PFSK-1 (cell line): ENCODE measurements around the gene ANKS1B.

Experiments
- FOXP2 ChIP-seq: optimal IDR thresholded peaks from 2 replicates; pipeline ENCODE3; 2011; ENCODE audit warnings: borderline replicate concordance, control low read depth, inconsistent platforms; ENCODE audit not compliant: insufficient read depth; ENCODE audit errors: extremely low read length, extremely low read depth
- POLR2AphosphoS5 ChIP-seq: IDR thresholded peaks from 2 replicates; pipeline ENCODE4 v1.6.1; 2012; ENCODE audit warnings: low read depth, mild to moderate bottlenecking, control low read depth, low read length, moderate library complexity
- REST ChIP-seq, 2 experiments: IDR thresholded peaks; 2 replicates each; pipeline versions ENCODE4 v1.6.1 to v1.8.0; 2011 to 2012; ENCODE audit warnings: low read depth in 2 of 2, low read length in 2 of 2, control low read depth in 1 of 2, inconsistent platforms in 1 of 2, mild to moderate bottlenecking in 1 of 2, moderate library complexity in 1 of 2; ENCODE audit not compliant: insufficient read depth in 1 of 2
- SIN3A ChIP-seq: IDR thresholded peaks from 2 replicates; pipeline ENCODE4 v1.6.1; 2012; ENCODE audit warnings: mild to moderate bottlenecking, low read length, moderate library complexity, borderline replicate concordance; ENCODE audit not compliant: insufficient read depth
- TAF1 ChIP-seq: IDR thresholded peaks from 2 replicates; pipeline ENCODE4 v1.6.1; 2012; ENCODE audit warnings: low read length, control low read depth, borderline replicate concordance; ENCODE audit not compliant: insufficient read depth

ANKS1B gene

GRCh38 chr12:99213047-99213446 is 771.7 kb downstream of the ANKS1B start:
- TF ChIP-seq SIN3A: no peak
- no peak for TF ChIP-seq TAF1
- no peak for TF ChIP-seq POLR2AphosphoS5
- no peak for TF ChIP-seq REST (IDR thresholded peaks at IDR 0.05; ENCODE audit: insufficient read depth in 1 of 2, low read depth in 2 of 2, low read length in 2 of 2)
- TF ChIP-seq FOXP2: no peak

- TF ChIP-seq TAF1 (no peak), REST (IDR thresholded peaks at IDR 0.05; ENCODE audit: insufficient read depth in 1 of 2, low read depth in 2 of 2, low read length in 2 of 2) (no peak), FOXP2 (no peak), SIN3A (no peak)
These were observed 772.5 kb downstream of the ANKS1B start for GRCh38 chr12:99212275-99212674.

GRCh38 chr12:99205111-99205510 is 779.6 kb downstream of the ANKS1B start:
- TF ChIP-seq TAF1: no peak
- TF ChIP-seq REST (IDR thresholded peaks at IDR 0.05; ENCODE audit: insufficient read depth in 1 of 2, low read depth in 2 of 2, low read length in 2 of 2): no peak
- TF ChIP-seq SIN3A: no peak
- no peak for TF ChIP-seq POLR2AphosphoS5
- no peak for TF ChIP-seq FOXP2

- TF ChIP-seq SIN3A: no peak
- no peak for TF ChIP-seq REST (IDR thresholded peaks at IDR 0.05; ENCODE audit: insufficient read depth in 1 of 2, low read depth in 2 of 2, low read length in 2 of 2)
- no peak for TF ChIP-seq FOXP2
- no peak for TF ChIP-seq POLR2AphosphoS5
- TF ChIP-seq TAF1: no peak
These were observed 782.7 kb downstream of the ANKS1B start for GRCh38 chr12:99201906-99202645.
